A549 (cell line): Measurements from ENCODE around the gene EMSY.

Source experiments
- CTCF ChIP-seq: fragments of >200 bp; sonication (Bioruptor Twin); formaldehyde crosslinking; IDR thresholded peaks from 3 replicates; pipeline ENCODE4 v1.5.1; 2016
- FOSL2 ChIP-seq, 2 experiments: fragments of 450-650 bp in 1 of 2; fragments of >200 bp in 1 of 2; sonication (Bioruptor Twin) in 1 of 2; formaldehyde crosslinking; IDR thresholded peaks; 2 replicates each; pipeline versions ENCODE4 v1.5.0 to v1.6.1; 2016 to 2020; ENCODE audit warnings: mild to moderate bottlenecking in 1 of 2, moderate library complexity in 1 of 2
- HDAC2 ChIP-seq: fragments of 200-600 bp; sonication (generic); IDR thresholded peaks from 2 replicates; pipeline ENCODE4 v1.6.1; 2016
- POLR2A ChIP-seq: IDR thresholded peaks from 2 replicates; pipeline ENCODE4 v1.6.1; 2012; ENCODE audit warnings: mild to moderate bottlenecking, low read length
- SMC3 ChIP-seq: fragments of >200 bp; sonication (Bioruptor Twin); formaldehyde crosslinking; IDR thresholded peaks from 3 replicates; pipeline ENCODE4 v1.6.1; 2018; ENCODE audit warnings: inconsistent platforms

- TF ChIP-seq FOSL2 (IDR thresholded peaks at IDR 0.05) (no peak), FOSL2 (CRISPR knock-in tag; IDR thresholded peaks at IDR 0.05) (no peak), CTCF (no peak), POLR2A (no peak), SMC3 (no peak), HDAC2 (no peak)
Measured at GRCh38 chr11:76562541-76562940, 117.7 kb downstream of the EMSY start.
